ENCODE measurements around the gene IRF5. TPM values are rescaled to one million over a fixed set of nuclear protein-coding genes. Genes with fewer than 3 reads are reported as not detected.

Gene IRF5
- total RNA-seq, 2 experiments from 2014 or later = 7.7 to 8.2 TPM

DNA sequence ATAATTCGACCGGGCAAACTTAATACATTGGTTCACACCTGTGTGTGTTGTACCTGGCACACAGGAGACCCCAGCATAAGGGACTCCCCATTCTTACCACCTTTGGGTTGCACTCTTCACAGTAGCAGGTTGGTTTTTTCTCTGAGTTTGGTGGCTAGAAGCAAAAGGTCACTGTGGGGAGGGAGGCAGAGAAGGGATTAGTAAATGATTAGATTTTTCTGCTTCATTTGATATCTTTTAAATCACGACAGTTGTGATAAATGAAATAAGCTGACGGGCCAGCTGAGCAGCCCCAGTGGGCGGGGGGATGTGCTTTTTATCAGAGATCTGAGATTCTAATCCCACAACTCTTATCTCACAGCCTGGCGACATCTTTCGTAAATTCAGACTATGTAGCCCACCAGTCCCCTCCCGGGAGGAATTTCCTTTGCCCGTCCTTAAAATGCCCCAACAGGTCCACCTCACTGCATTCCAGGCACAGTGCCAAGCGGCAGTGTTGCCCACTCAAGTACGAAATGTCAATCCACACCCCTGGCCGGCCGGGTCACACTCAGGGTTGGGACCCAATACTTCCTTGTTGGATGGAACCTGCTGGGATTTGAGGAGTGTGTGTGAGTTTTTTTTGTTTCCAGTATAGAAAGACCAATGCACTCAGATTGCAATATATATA is 16.7 kb upstream of the IRF5 start:
- Mint-ChIP-seq H3K4me3 (no peak overlapping the region), H3K36me3 (no peaks in the 10 kb centered on the region), H3K27me3 (peaks cover 48% of the 10 kb centered on the region), H3K4me1 (no peaks in the 10 kb centered on the region), H3K27ac (no peak overlapping the region), H3K9me3 (no peaks in the 10 kb centered on the region)
- POLR2A ChIA-PET = no interaction called here
- DNase-seq (no peak), ATAC-seq (ENCODE audit: low read depth) (no peak)

DNA sequence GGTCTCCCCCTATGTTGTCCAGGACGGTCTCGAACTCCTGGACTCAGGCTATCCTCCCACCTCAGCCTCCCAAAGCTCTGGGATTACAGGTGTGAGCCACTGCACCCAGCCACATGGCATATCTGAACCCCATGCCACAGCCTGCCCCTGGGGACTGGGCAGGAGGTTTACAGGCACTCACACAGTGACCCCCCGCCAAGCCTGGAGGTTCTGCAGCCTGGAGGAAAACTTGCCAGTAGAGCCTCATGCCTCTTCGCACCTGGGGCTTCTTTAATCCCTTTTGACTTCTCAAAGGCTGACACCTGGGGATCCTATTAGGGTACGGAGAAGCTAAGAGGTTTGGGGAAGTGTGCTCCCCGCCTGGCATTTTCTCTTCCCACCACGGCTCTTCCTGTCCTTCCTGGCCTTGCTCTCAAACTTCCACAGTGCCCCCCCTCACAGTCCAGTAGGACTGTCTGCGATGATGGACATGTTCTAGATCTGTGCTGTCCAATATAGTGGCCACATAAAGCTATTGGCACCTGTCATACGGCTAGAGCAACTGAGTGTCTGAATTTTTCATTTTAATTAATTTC is 15.8 kb upstream of the IRF5 start:
- Mint-ChIP-seq H3K27me3 (peaks cover 43% of the 10 kb centered on the region), H3K4me1 (no peaks in the 10 kb centered on the region), H3K9me3 (no peaks in the 10 kb centered on the region), H3K4me3 (no peak overlapping the region), H3K36me3 (no peaks in the 10 kb centered on the region), H3K27ac (no peak overlapping the region)
- POLR2A ChIA-PET = no interaction called here
- no peak for DNase-seq
- no peak for ATAC-seq (ENCODE audit: low read depth)

DNA sequence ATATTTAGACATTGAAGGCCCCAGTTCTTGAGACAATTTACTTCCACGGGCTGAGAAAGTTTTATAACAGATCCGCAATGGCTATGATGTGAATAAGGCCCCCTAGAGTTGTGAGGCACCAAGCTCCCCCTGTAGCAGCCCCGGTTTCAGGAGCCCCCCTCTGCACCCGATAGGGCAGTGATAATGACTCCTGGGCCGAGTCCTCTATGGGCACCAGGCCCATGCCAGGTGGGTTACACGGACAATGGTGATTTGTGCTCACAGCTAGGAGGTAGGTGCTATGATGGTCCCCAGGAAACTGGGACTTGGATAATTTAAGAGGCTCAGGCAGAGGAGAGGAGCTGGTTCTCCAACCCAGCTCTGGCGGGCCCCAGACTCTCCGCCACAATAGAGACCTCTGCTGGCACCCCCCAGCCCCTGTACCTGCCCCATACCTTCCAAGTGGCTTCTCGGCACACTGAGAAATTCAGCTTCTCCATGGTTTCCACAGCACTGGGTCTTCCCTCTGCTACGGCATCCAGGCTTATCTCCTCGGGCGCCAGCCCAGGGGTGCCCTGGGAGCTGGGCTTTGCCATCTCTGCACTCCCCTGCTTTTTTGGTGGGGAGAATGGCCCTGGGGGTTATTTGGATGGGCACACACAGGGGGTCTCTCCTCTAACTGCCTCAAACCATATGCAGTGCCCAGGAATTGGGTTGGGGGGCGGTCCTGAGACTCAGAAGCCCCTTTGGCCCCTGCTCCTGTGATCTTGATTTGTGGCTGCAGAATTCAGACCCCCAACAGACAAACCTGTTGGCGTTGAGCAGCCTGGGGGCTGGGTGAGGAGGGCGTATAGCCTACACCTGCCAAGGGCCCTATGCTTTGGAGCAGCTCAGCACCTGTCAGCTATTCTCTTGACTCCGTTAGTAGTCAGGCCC is 15.0 kb upstream of the IRF5 start:
- Mint-ChIP-seq H3K9me3 (no peaks in the 10 kb centered on the region), H3K36me3 (no peaks in the 10 kb centered on the region), H3K4me3 (no peak overlapping the region), H3K27me3 (peaks cover 43% of the 10 kb centered on the region), H3K27ac (no peak overlapping the region), H3K4me1 (no peaks in the 10 kb centered on the region)
- POLR2A ChIA-PET = no interaction called here
- ATAC-seq (ENCODE audit: low read depth) (no peak), DNase-seq (no peak)

DNA sequence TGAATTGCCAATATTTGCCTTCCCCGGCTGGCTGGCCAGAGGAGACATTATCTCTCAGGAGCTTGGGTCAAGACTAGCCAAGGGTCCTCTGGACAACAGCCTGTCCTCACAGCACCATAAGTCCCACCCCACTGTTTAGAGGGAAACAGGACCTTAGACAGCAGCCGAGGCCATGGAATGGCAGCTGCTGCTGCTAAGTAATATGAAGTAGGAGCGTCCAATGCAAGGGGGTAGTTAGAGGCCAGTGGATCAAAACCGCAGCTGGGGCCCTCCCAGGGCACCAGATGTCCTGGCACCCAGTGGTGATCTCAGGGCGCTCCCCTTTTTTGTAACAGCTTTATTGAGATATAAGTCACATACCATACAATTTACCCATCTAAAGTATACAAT is 14.3 kb upstream of the IRF5 start:
- Mint-ChIP-seq H3K36me3 (no peaks in the 10 kb centered on the region), H3K4me3 (no peak overlapping the region), H3K9me3 (no peaks in the 10 kb centered on the region), H3K4me1 (no peaks in the 10 kb centered on the region), H3K27ac (no peak overlapping the region), H3K27me3 (peaks cover 42% of the 10 kb centered on the region)
- ATAC-seq (ENCODE audit: low read depth) (no peak), DNase-seq (no peak)
- POLR2A ChIA-PET = no interaction called here

DNA sequence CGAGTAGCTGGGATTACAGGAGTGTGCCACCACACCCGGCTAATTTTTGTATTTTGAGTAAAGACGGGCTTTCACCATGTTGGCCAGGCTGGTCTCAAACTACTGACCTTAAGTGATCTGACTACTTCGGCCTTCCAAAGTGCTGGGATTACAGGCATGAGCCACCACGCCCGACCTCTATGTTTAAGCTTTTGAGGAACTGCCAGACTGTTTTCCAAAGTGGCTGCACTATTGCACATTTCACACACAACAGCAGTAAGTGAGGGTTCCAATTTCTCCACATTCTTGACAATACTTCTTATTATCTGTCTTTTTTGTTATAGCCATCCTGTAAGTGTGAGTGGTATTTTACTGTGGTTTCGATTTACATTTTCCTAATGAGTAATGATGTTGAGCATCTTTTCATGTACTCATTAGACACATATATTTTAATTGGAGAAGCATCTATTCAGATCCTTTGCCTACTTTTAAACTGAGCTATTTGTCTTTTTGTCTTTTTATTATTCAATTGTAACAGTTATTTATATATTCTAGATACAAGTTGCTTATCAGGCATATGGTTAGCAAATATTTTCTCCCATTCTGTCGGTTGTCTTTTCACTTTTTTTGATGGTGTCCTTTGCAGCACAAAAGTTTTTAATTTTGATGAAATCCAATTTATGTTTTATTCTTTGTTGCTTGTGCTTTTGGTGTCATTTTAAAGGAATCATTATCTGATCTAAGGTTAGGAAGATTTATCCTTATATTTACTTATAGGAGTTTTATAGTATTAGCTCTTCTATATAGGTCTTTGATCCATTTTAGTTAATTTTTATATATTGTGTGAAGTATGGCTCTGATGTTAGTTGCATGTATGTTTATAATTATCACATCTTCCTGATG is 12.8 kb upstream of the IRF5 start:
- Mint-ChIP-seq H3K27ac (no peak overlapping the region), H3K36me3 (no peaks in the 10 kb centered on the region), H3K4me3 (no peak overlapping the region), H3K4me1 (no peaks in the 10 kb centered on the region), H3K9me3 (no peaks in the 10 kb centered on the region), H3K27me3 (peaks cover 31% of the 10 kb centered on the region)
- POLR2A ChIA-PET = no interaction called here
- DNase-seq (no peak), ATAC-seq (ENCODE audit: low read depth) (no peak)

DNA sequence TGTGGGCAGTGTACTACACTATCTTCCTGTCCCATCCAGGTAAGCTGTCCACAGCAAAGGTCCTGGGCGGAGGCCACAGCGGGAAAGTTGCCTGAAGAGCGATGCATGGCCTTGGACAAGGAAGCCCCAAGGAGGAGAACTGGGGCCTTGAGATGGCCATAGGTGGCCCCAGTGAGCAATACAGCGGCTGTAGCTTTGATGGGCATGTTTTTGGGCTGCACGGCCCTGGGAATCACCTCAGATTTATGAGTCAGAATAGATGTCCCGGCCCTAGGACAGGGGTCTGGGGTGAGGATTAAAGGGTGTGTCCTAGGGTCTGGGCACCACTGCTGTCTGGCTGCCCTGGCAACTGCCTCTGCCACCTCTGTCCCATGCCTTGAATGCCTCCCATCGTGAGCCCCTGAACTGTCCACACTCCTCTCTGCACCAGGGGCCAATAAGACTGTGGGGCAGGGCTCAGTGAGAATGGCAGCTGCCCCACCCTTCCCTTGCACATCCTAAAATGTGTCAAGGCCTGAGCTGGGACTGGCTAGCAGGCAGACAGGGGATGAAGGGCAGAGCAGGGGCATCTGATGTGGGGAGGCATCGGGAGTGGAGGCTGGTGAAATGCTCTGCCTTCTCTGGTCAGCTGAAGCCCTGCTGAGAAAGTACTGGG is 9.4 kb upstream of the IRF5 start:
- POLR2A ChIA-PET = no interaction called here
- Mint-ChIP-seq H3K4me3 (no peak overlapping the region), H3K36me3 (peaks cover 2% of the 10 kb centered on the region), H3K27me3 (peaks cover 19% of the 10 kb centered on the region), H3K27ac (no peak overlapping the region), H3K4me1 (peaks cover 3% of the 10 kb centered on the region), H3K9me3 (no peaks in the 10 kb centered on the region)
- no peak for ATAC-seq (ENCODE audit: low read depth)
- DNase-seq = no peak

DNA sequence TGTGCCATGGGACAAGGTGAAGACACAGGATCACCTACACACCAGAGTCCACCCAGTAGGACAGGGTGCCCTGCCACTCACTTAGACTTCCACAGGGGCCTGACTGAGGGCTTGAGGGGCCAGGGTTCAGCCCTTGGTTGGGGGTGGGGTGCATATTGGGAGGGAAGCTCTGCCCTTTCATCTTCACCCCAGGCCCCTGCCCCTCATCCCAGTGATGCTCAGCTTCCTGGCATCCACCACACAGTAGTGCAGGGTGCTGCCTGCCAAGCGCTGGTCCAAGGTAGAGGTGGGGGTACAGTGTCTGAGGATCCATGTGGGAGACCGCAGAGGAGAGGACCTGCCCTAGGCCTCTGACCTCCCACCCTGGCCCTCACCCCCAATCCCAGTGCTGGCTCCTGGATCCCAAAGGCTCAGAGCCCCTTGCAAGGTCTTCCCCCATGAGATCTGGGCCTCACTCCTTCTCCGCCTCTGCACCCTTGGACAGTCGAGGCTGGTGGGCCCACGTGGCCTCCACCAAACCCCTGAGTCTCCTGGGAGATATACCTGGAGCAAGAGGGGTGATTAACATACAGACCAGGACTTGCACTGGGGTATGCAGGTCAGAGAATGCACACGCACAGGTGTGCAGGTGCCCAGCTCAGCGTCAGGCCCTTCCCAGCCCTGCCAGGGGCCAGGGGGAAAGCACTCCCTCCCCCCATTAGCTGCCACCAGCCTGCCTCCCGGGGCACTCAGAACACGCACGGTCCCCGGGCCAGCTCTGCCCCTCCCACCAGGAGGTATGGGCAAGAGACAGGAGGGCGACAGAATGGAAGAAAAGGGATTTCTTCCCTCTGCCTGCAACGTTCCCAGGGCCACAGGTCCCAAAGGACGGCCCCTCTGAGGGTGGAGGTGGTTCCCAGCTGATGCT is 8.6 kb upstream of the IRF5 start:
- POLR2A ChIA-PET = interaction anchor here (1.2 kb wide), 1 partner anchor 11 kb away, joined by 3 read pairs; no protein-coding TSS in a partner anchor
- DNase-seq = no peak
- peaks cover 2% of the 10 kb centered on the region for H3K36me3 Mint-ChIP-seq

DNA sequence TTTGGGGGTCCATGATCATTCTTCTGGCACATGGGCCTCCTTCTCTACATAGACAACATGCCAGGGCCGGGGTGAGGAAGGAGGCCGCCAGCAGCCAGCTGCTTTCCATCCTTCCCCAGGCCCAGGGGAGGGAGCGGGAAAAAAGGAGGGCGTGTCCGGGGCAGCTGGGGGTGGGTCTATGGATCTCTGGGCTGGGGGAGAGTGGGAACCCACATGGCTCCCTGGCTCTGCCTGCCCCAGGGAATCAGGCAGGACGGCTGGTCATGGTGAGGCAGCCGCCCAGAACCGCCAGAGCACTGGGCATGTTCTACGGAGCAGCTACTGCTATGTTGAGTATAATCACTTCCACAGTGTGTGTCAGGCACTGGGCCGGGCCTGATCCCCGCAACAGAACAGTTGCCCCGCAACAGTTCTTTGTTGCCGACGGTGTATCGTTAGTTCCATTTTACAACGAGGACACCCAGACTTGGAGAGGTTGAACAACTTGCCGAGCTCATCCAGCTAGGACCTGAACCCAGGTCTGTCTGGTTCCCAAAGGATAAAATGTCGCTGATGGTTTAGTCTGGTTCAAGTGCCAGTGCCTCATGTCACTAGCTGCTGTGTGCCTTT is 6.4 kb upstream of the IRF5 start:
- Mint-ChIP-seq H3K36me3 (peaks cover 2% of the 10 kb centered on the region), H3K27me3 (peaks cover 19% of the 10 kb centered on the region), H3K9me3 (no peaks in the 10 kb centered on the region), H3K4me1 (peaks cover 7% of the 10 kb centered on the region), H3K4me3 (no peak overlapping the region), H3K27ac (peak overlapping the region; percentile 34)
- DNase-seq (no peak), ATAC-seq (ENCODE audit: low read depth) (no peak)
- POLR2A ChIA-PET = no interaction called here

More for the DNA sequence above, 8.6 kb upstream of the IRF5 start:
- no peak for ATAC-seq (ENCODE audit: low read depth)
- H3K27me3 Mint-ChIP-seq = peaks cover 16% of the 10 kb centered on the region
- H3K27ac Mint-ChIP-seq = no peak overlapping the region
- H3K4me3 Mint-ChIP-seq = no peak overlapping the region
- no peaks in the 10 kb centered on the region for H3K9me3 Mint-ChIP-seq
- H3K4me1 Mint-ChIP-seq = peaks cover 7% of the 10 kb centered on the region

DNA sequence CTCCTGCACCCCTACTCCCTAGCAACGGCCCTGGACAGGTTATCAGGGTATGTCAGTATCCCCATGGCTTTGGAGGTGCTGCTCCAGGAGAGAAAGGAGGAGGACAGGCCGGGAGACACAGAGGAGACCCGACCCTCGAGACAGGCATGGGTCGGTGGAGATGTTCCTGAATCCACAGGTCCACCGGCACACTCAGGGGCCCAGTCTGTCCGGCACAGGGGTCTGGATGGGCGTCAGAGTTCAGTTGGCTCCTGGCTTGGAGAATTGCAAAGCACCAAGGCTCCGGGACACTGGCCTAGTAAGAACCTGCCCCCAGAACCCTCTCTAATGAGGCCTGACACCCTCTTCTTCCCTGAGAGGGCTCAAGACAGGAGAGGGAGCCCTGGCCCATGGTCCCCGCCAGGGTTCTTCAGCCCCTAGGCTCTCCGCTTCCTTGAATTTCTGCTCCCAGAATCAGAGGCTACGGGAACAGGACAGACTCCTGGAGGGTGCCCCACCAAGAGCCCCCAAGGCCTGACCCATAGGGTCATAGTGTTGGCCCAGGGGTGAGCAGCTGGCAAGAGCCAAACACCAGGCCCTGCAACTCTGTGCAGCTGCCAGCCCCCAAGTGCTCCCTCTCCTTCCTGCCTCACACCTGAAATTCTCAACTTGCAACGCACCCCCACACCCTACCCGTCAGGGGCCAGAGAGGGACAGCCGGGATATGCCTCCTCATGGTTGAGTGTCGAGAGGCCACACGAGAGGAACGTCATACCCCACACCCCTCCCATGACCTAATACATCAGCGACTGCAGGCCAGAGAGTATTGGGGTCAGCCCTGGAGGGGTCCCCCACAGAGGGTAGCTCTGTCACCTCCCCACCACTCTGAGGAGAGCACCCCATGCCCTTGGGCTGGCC is 5.5 kb upstream of the IRF5 start:
- Mint-ChIP-seq H3K27me3 (peaks cover 26% of the 10 kb centered on the region), H3K27ac (peak overlapping the region; percentile 81), H3K4me3 (peak overlapping the region; percentile 27), H3K36me3 (peaks cover 2% of the 10 kb centered on the region), H3K4me1 (peaks cover 12% of the 10 kb centered on the region), H3K9me3 (no peaks in the 10 kb centered on the region)
- ATAC-seq (ENCODE audit: low read depth) (no peak), DNase-seq (no peak)
- POLR2A ChIA-PET = interaction anchor here (0.6 to 1.5 kb wide), 4 partner anchors 19 to 1544 kb away, joined by 3 to 13 read pairs (median 3); partner anchors contain the start of genes ATP6V1F and TNPO3

DNA sequence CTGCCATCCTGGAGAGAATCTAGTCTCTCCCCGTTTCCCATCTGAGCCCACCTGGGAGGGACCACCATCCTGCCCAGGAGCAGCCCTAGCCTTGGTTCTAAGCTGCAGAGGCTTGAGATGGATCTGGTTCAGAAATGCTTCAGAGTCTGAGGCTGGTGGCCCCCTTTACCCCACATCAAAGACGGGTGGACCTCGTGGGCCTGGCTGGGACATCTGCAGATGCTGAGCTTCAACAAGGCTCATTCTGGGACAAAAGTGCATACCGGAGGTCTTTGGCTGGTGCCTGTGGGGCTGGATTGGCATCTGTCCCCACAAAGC is 4.9 kb upstream of the IRF5 start:
- peaks cover 2% of the 10 kb centered on the region for H3K36me3 Mint-ChIP-seq
- H3K4me3 Mint-ChIP-seq = peak overlapping the region; percentile 76
- peaks cover 14% of the 10 kb centered on the region for H3K4me1 Mint-ChIP-seq
- peaks cover 25% of the 10 kb centered on the region for H3K27me3 Mint-ChIP-seq
- ATAC-seq (ENCODE audit: low read depth) (peak; percentile 13), DNase-seq (no peak)
- POLR2A ChIA-PET = interaction anchor here (0.6 to 1.5 kb wide), 5 partner anchors 19 to 1544 kb away, joined by 3 to 13 read pairs (median 3); partner anchors contain the start of genes ATP6V1F, CALU and TNPO3
- no peaks in the 10 kb centered on the region for H3K9me3 Mint-ChIP-seq
- peak overlapping the region; percentile 81 for H3K27ac Mint-ChIP-seq

Measured in activated naive CD8-positive, alpha-beta T cell treated with anti-CD3 and anti-CD28 coated beads, Interleukin-2, amount 10 ng/mL, durations not matched to agents 7 days and 5 days (primary cell).